Activated CD4-positive, alpha-beta memory T cell treated with anti-CD3 and anti-CD28 coated beads for 36 hours (primary cell): Measurements from ENCODE around the gene ERAS. TPM values are rescaled to one million over a fixed set of nuclear protein-coding genes. Genes with fewer than 3 reads are reported as not detected.
"Not testable (repeated sequence)": the region's sequence is repeated elsewhere in the genome, so short reads cannot be mapped to it uniquely, and the experiment has no call there.

ENCODE experiments used
- CTCF ChIA-PET: fragments of 350-600 bp; sonication (Branson Sonifier 250); formaldehyde crosslinking; loops from one replicate; lab custom pipeline; 2021; ENCODE audit warnings: antibody characterized with exemption, inconsistent platforms; lab: Charles Lee
- POLR2A ChIA-PET: fragments of 350-600 bp; sonication (Branson Sonifier 250); formaldehyde crosslinking; loops from one replicate; lab custom pipeline; 2021; ENCODE audit warnings: antibody characterized with exemption; lab: Charles Lee
- DNase-seq: peaks from one replicate; pipeline ENCODE4 v3.0.0-alpha.2; 2020
- H3K27ac Mint-ChIP-seq: one replicate; pipeline ENCODE4 v1.8.0; 2021; ENCODE audit warnings: mixed read lengths
- H3K27me3 Mint-ChIP-seq: one replicate; pipeline ENCODE4 v1.8.0; 2021; ENCODE audit warnings: mixed read lengths
- H3K36me3 Mint-ChIP-seq: one replicate; pipeline ENCODE4 v1.8.0; 2021; ENCODE audit warnings: mixed read lengths
- H3K4me1 Mint-ChIP-seq: one replicate; pipeline ENCODE4 v1.8.0; 2021; ENCODE audit warnings: low read depth, mixed read lengths
- H3K4me3 Mint-ChIP-seq: one replicate; pipeline ENCODE4 v1.8.0; 2021; ENCODE audit warnings: mild to moderate bottlenecking, mixed read lengths
- H3K9me3 Mint-ChIP-seq: one replicate; pipeline ENCODE4 v1.8.0; 2021; ENCODE audit warnings: mixed read lengths
- intact Hi-C: fragments of 100-400 bp; cut with micrococcal nuclease; formaldehyde crosslinking; loops from one replicate; pipeline ENCODE4 v1.15.1; 2023
- total RNA-seq, 2 experiments: library from RNA; stranded (reverse); gene quantifications; one replicate each; pipeline ENCODE4 v1.2.3, GENCODE V29; 2021

Gene ERAS
- total RNA-seq, 2 experiments from 2014 or later, result not detected

GRCh38 chrX:48801280-48802088 lies 24.8 kb upstream of the ERAS start, which contains the start of gene HDAC6:
TSS of gene HDAC6 (plus strand) at chrX:48802067. CDS start at chrX:48802693, 626 bp downstream.
- peak within 1 kb of the TSS; percentile 99 for H3K27ac Mint-ChIP-seq
- POLR2A ChIA-PET, result interaction anchor here (0.6 to 1.6 kb wide), 4 partner anchors 64 to 125 kb away, joined by 3 to 4 read pairs (median 4); partner anchors contain the start of gene SUV39H1

GRCh38 chrX:48802089-48802904 lies 24.0 kb upstream of the ERAS start:
- POLR2A ChIA-PET, result interaction anchor here (0.6 to 1.1 kb wide), 2 partner anchors 106 to 126 kb away, joined by 3 to 4 read pairs; partner anchors contain the start of gene SUV39H1
- Mint-ChIP-seq H3K9me3 (no peaks in the 10 kb centered on the region), H3K4me1 (peaks cover 16% of the 10 kb centered on the region)

More at GRCh38 chrX:48801280-48802088, 24.8 kb upstream of the ERAS start, which contains the start of gene HDAC6:
- peaks cover 5% of the 10 kb centered on the region for H3K36me3 Mint-ChIP-seq
- peak within 1 kb of the TSS; percentile 95 for H3K4me3 Mint-ChIP-seq
- intact Hi-C loops, result loop anchor here (1.0 to 10.0 kb wide), 9 partner anchors 64 to 363 kb away; partner anchors contain the start of genes MAGIX, OTUD5, PIM2 and PQBP1
- CTCF ChIA-PET, result interaction anchor here (1.0 to 1.5 kb wide), 2 partner anchors 153 to 170 kb away, joined by 3 read pairs; no protein-coding TSS in a partner anchor
- H3K9me3 Mint-ChIP-seq, result no peaks in the 10 kb centered on the region
- H3K27me3 Mint-ChIP-seq, result no peaks in the 10 kb centered on the region
- DNase-seq, result peak; percentile 97
- peaks cover 16% of the 10 kb centered on the region for H3K4me1 Mint-ChIP-seq

GRCh38 chrX:48802905-48803200 lies 23.5 kb upstream of the ERAS start:
- H3K4me3 Mint-ChIP-seq, result peak overlapping the region; percentile 95
- ChIA-PET POLR2A (no interaction called here), CTCF (no interaction called here)
- peaks cover 16% of the 10 kb centered on the region for H3K4me1 Mint-ChIP-seq
- peak overlapping the region; percentile 99 for H3K27ac Mint-ChIP-seq
- no peak for DNase-seq
- no peaks in the 10 kb centered on the region for H3K27me3 Mint-ChIP-seq
- H3K36me3 Mint-ChIP-seq, result peaks cover 5% of the 10 kb centered on the region
- H3K9me3 Mint-ChIP-seq, result no peaks in the 10 kb centered on the region
- intact Hi-C loops, result loop anchor here (1.0 to 10.0 kb wide), 7 partner anchors 66 to 362 kb away; partner anchors contain the start of genes MAGIX, OTUD5, PIM2 and PQBP1

More at GRCh38 chrX:48802089-48802904, 24.0 kb upstream of the ERAS start:
- CTCF ChIA-PET, result interaction anchor here (1.0 kb wide), 1 partner anchor 154 kb away, joined by 3 read pairs; no protein-coding TSS in a partner anchor
- peak; percentile 84 for DNase-seq
- Mint-ChIP-seq H3K36me3 (peaks cover 5% of the 10 kb centered on the region), H3K27me3 (no peaks in the 10 kb centered on the region), H3K4me3 (peak overlapping the region; percentile 95), H3K27ac (peak overlapping the region; percentile 99)
- intact Hi-C loops, result loop anchor here (1.0 to 10.0 kb wide), 7 partner anchors 65 to 363 kb away; partner anchors contain the start of genes MAGIX, OTUD5, PIM2 and PQBP1

- intact Hi-C loops, result loop anchor here (10.0 kb wide), 2 partner anchors 89 to 359 kb away; partner anchors contain the start of genes MAGIX, PQBP1 and TIMM17B
- POLR2A ChIA-PET, result no interaction called here
- H3K4me3 Mint-ChIP-seq, result no peak overlapping the region
- H3K36me3 Mint-ChIP-seq, result peaks cover 5% of the 10 kb centered on the region
- no peaks in the 10 kb centered on the region for H3K9me3 Mint-ChIP-seq
- DNase-seq, result no peak
- H3K27me3 Mint-ChIP-seq, result no peaks in the 10 kb centered on the region
- H3K4me1 Mint-ChIP-seq, result peaks cover 10% of the 10 kb centered on the region
- CTCF ChIA-PET, result no interaction called here
- H3K27ac Mint-ChIP-seq, result peak overlapping the region; percentile 4
These were observed 20.2 kb upstream of the ERAS start for GRCh38 chrX:48806081-48806480.

GRCh38 chrX:48813644-48814043 lies 12.7 kb upstream of the ERAS start:
- no peak for DNase-seq
- intact Hi-C loops, result no loop called here
- ChIA-PET POLR2A (no interaction called here), CTCF (no interaction called here)
- Mint-ChIP-seq H3K36me3 (peaks cover 8% of the 10 kb centered on the region), H3K27ac (no peak overlapping the region), H3K27me3 (no peaks in the 10 kb centered on the region), H3K9me3 (no peaks in the 10 kb centered on the region), H3K4me1 (no peaks in the 10 kb centered on the region), H3K4me3 (no peak overlapping the region)

- H3K27me3 Mint-ChIP-seq, result no peaks in the 10 kb centered on the region
- H3K9me3 Mint-ChIP-seq, result no peaks in the 10 kb centered on the region
- no peaks in the 10 kb centered on the region for H3K4me1 Mint-ChIP-seq
- ChIA-PET CTCF (no interaction called here), POLR2A (no interaction called here)
- peaks cover 15% of the 10 kb centered on the region for H3K36me3 Mint-ChIP-seq
- H3K27ac Mint-ChIP-seq, result no peak overlapping the region
- DNase-seq, result no peak
- no peak overlapping the region for H3K4me3 Mint-ChIP-seq
- intact Hi-C loops, result no loop called here
These were observed 11.6 kb upstream of the ERAS start for GRCh38 chrX:48814722-48815121.

GRCh38 chrX:48815266-48815665 lies 11.0 kb upstream of the ERAS start:
- no peaks in the 10 kb centered on the region for H3K9me3 Mint-ChIP-seq
- H3K4me1 Mint-ChIP-seq, result no peaks in the 10 kb centered on the region
- no peak overlapping the region for H3K4me3 Mint-ChIP-seq
- H3K27me3 Mint-ChIP-seq, result no peaks in the 10 kb centered on the region
- ChIA-PET CTCF (no interaction called here), POLR2A (no interaction called here)
- DNase-seq, result no peak
- H3K36me3 Mint-ChIP-seq, result peaks cover 19% of the 10 kb centered on the region
- H3K27ac Mint-ChIP-seq, result no peak overlapping the region
- intact Hi-C loops, result no loop called here

GRCh38 chrX:48816014-48816810 lies 10.1 kb upstream of the ERAS start:
- POLR2A ChIA-PET, result no interaction called here
- Mint-ChIP-seq H3K4me3 (no peak overlapping the region), H3K9me3 (no peaks in the 10 kb centered on the region), H3K27ac (no peak overlapping the region), H3K36me3 (peaks cover 19% of the 10 kb centered on the region), H3K4me1 (no peaks in the 10 kb centered on the region), H3K27me3 (no peaks in the 10 kb centered on the region)
- CTCF ChIA-PET, result no interaction called here
- intact Hi-C loops, result no loop called here
- no peak for DNase-seq

GRCh38 chrX:48818098-48818497 lies 8.2 kb upstream of the ERAS start:
- CTCF ChIA-PET, result no interaction called here
- POLR2A ChIA-PET, result no interaction called here

GRCh38 chrX:48818866-48819265 lies 7.4 kb upstream of the ERAS start:
- Mint-ChIP-seq H3K36me3 (peaks cover 21% of the 10 kb centered on the region), H3K4me1 (no peaks in the 10 kb centered on the region), H3K27me3 (no peaks in the 10 kb centered on the region), H3K4me3 (no peak overlapping the region), H3K9me3 (no peaks in the 10 kb centered on the region), H3K27ac (no peak overlapping the region)
- intact Hi-C loops, result no loop called here
- ChIA-PET POLR2A (no interaction called here), CTCF (no interaction called here)
- DNase-seq, result no peak

More at GRCh38 chrX:48818098-48818497, 8.2 kb upstream of the ERAS start:
- no peaks in the 10 kb centered on the region for H3K4me1 Mint-ChIP-seq
- no peak overlapping the region for H3K27ac Mint-ChIP-seq
- H3K9me3 Mint-ChIP-seq, result no peaks in the 10 kb centered on the region
- no peak for DNase-seq
- no peaks in the 10 kb centered on the region for H3K27me3 Mint-ChIP-seq
- no peak overlapping the region for H3K4me3 Mint-ChIP-seq
- peaks cover 17% of the 10 kb centered on the region for H3K36me3 Mint-ChIP-seq
- intact Hi-C loops, result no loop called here

GRCh38 chrX:48819394-48819793 lies 6.9 kb upstream of the ERAS start:
- H3K27me3 Mint-ChIP-seq, DNase-seq, H3K4me1 Mint-ChIP-seq, intact Hi-C loops, H3K9me3 Mint-ChIP-seq, H3K4me3 Mint-ChIP-seq, H3K27ac Mint-ChIP-seq, CTCF ChIA-PET, POLR2A ChIA-PET: not testable (repeated sequence)
- peaks cover 25% of the 10 kb centered on the region for H3K36me3 Mint-ChIP-seq
